ENCODE measurements around the gene CD300LG.
A peak's percentile ranks its signal among the peaks of the same experiment; 100 is the strongest.
"Not testable (repeated sequence)": the region's sequence is repeated elsewhere in the genome, so short reads cannot be mapped to it uniquely, and the experiment has no call there.

The CD300LG gene

GRCh38 chr17:43846963-43847371 lies at the start of gene CD300LG:
TSS of gene CD300LG (plus strand) at chr17:43847176. CDS start at chr17:43847217, 41 bp downstream.
- Mint-ChIP-seq H3K27me3 (ENCODE audit: low read depth, poor library complexity) (peaks cover 49% of the 10 kb centered on the region), H3K4me1 (peaks cover 45% of the 10 kb centered on the region), H3K36me3 (ENCODE audit: low read depth) (no peaks in the 10 kb centered on the region), H3K9me3 (no peaks in the 10 kb centered on the region), H3K4me3 (peak within 1 kb of the TSS; percentile 32), H3K27ac (no peak within 1 kb of the TSS)
- TF ChIP-seq, protein P1, sequence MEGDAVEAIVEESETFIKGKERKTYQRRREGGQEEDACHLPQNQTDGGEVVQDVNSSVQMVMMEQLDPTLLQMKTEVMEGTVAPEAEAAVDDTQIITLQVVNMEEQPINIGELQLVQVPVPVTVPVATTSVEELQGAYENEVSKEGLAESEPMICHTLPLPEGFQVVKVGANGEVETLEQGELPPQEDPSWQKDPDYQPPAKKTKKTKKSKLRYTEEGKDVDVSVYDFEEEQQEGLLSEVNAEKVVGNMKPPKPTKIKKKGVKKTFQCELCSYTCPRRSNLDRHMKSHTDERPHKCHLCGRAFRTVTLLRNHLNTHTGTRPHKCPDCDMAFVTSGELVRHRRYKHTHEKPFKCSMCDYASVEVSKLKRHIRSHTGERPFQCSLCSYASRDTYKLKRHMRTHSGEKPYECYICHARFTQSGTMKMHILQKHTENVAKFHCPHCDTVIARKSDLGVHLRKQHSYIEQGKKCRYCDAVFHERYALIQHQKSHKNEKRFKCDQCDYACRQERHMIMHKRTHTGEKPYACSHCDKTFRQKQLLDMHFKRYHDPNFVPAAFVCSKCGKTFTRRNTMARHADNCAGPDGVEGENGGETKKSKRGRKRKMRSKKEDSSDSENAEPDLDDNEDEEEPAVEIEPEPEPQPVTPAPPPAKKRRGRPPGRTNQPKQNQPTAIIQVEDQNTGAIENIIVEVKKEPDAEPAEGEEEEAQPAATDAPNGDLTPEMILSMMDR (IDR thresholded peaks at IDR 0.05): no peak
- peak; percentile 33 for DNase-seq

- Mint-ChIP-seq H3K36me3 (ENCODE audit: low read depth) (peaks cover 12% of the 10 kb centered on the region), H3K9me3 (peaks cover 52% of the 10 kb centered on the region), H3K27me3 (ENCODE audit: low read depth, poor library complexity) (peaks cover 24% of the 10 kb centered on the region)
- not testable (repeated sequence) for H3K4me3 Mint-ChIP-seq, H3K4me1 Mint-ChIP-seq, DNase-seq, H3K27ac Mint-ChIP-seq
Measured at GRCh38 chr17:43798024-43798423, 49.0 kb upstream of the CD300LG start.

DNA sequence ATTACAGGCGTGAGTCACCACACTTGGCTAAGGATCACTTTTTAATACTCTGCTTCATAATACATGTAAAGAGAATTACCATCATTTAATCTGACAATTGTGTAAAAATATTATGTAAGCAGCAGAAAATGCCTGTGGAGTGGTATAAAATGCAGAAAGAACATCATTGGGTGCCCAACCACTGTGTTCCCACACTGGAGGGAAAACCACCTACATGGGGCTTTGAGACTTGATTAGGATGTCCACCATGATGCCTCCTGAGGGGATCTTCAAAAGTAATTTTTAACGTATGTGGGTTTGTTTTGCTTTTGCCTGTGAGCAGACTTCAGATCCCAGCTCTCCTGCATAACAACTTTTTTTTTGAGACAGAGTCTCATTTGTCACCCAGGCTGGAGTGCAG lies 47.9 kb upstream of the CD300LG start:
- Mint-ChIP-seq H3K9me3 (peaks cover 44% of the 10 kb centered on the region), H3K36me3 (ENCODE audit: low read depth) (peaks cover 13% of the 10 kb centered on the region), H3K27me3 (ENCODE audit: low read depth, poor library complexity) (peaks cover 28% of the 10 kb centered on the region), H3K27ac (no peak overlapping the region), H3K4me3 (no peak overlapping the region), H3K4me1 (peaks cover 12% of the 10 kb centered on the region)
- TF ChIP-seq, protein P1 (IDR thresholded peaks at IDR 0.05): no peak
- DNase-seq: no peak

- Mint-ChIP-seq H3K4me3 (no peak overlapping the region), H3K9me3 (peaks cover 38% of the 10 kb centered on the region), H3K36me3 (ENCODE audit: low read depth) (peaks cover 30% of the 10 kb centered on the region), H3K4me1 (peaks cover 14% of the 10 kb centered on the region), H3K27ac (no peak overlapping the region), H3K27me3 (ENCODE audit: low read depth, poor library complexity) (peaks cover 18% of the 10 kb centered on the region)
- TF ChIP-seq, protein P1 (IDR thresholded peaks at IDR 0.05): no peak
- no peak for DNase-seq
Measured at GRCh38 chr17:43800736-43801135, 46.2 kb upstream of the CD300LG start.

- no peak overlapping the region for H3K4me3 Mint-ChIP-seq
- peaks cover 30% of the 10 kb centered on the region for H3K9me3 Mint-ChIP-seq
- TF ChIP-seq, protein P1 (IDR thresholded peaks at IDR 0.05): no peak
Measured at GRCh38 chr17:43801844-43802243, 45.1 kb upstream of the CD300LG start.

GRCh38 chr17:43803758-43804157 lies 43.2 kb upstream of the CD300LG start:
- peaks cover 47% of the 10 kb centered on the region for H3K36me3 Mint-ChIP-seq (ENCODE audit: low read depth)
- H3K9me3 Mint-ChIP-seq: peaks cover 20% of the 10 kb centered on the region
- peaks cover 14% of the 10 kb centered on the region for H3K4me1 Mint-ChIP-seq
- H3K4me3 Mint-ChIP-seq: no peak overlapping the region
- TF ChIP-seq, protein P1 (IDR thresholded peaks at IDR 0.05): no peak
- no peak overlapping the region for H3K27ac Mint-ChIP-seq
- peak; percentile 23 for DNase-seq
- peaks cover 10% of the 10 kb centered on the region for H3K27me3 Mint-ChIP-seq (ENCODE audit: low read depth, poor library complexity)

More at GRCh38 chr17:43801844-43802243, 45.1 kb upstream of the CD300LG start:
- H3K27ac Mint-ChIP-seq: no peak overlapping the region
- peaks cover 14% of the 10 kb centered on the region for H3K4me1 Mint-ChIP-seq
- H3K36me3 Mint-ChIP-seq (ENCODE audit: low read depth): peaks cover 38% of the 10 kb centered on the region
- no peak for DNase-seq
- H3K27me3 Mint-ChIP-seq (ENCODE audit: low read depth, poor library complexity): peaks cover 12% of the 10 kb centered on the region

Measured in nephron progenitor cell (in vitro differentiated cells).